GM18505 (cell line): Measurements from ENCODE around the gene TXNDC17.

Experiments used
- ATAC-seq: cut with Tn5 transposase; IDR thresholded peaks from one replicate; pipeline ENCODE4 v1.9.1; 2021; ENCODE audit not compliant: unreplicated experiment
- POLR2A ChIP-seq: IDR thresholded peaks from 4 replicates; pipeline ENCODE4 v1.6.1; 2011; ENCODE audit warnings: borderline replicate concordance; ENCODE audit not compliant: insufficient read depth, insufficient read length; ENCODE audit errors: extremely low read depth

Gene TXNDC17

DNA sequence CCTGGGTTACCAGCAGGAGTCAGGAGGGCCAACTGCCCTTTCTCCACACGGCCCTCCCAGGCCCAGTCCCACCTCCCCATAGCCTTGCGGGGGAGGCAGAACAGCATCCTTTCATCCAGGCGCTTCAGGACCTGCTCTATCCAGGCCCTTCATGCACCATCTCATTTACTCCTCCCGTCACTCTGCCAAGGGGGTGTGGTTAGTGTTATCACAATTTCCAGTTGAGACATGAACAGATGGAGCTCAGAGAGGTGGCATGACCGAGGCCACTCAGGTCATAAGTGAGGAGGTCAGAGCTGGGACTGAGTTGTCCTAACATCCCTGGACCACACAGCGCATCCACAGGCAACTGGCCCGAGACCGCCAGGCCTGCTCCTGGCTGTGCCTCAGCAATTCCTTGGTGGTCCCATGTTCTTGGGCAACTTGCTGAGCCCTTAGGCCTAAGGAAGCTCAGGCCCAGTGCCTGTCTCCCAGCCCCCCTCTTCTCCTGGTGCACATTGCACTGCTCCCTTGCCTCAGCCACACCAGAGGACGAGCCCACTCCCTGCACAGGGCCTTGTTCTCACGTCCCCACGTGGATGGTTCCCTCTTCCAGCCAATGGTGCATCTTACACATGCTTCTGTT is 34.5 kb downstream of the TXNDC17 start:
- TF ChIP-seq POLR2A, result no peak
- no peak for ATAC-seq

DNA sequence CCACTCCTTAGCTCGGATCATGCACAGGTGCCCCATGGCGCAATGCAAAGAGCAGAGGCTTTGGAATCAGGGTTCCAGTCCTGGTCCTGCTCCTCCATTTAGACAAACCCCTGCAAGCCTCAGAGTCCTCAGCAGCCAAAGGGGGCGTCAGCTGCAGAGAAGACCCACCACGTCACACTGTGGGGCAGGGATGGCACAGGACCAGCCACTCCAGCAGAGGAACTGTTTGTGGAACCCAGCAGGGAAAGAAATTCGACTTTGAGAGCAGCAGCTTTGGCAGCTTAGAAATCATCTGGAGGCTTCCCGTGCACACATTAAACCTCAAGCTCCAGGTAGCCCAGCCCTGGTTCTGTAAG is 35.9 kb downstream of the TXNDC17 start:
- TF ChIP-seq POLR2A, result no peak
- ATAC-seq, result no peak

GRCh38 chr17:6677158-6677831 is 36.4 kb downstream of the TXNDC17 start:
- no peak for ATAC-seq
- TF ChIP-seq POLR2A, result no peak

- no peak for ATAC-seq
- no peak for TF ChIP-seq POLR2A
Measured at GRCh38 chr17:6677946-6678345, 37.1 kb downstream of the TXNDC17 start.

DNA sequence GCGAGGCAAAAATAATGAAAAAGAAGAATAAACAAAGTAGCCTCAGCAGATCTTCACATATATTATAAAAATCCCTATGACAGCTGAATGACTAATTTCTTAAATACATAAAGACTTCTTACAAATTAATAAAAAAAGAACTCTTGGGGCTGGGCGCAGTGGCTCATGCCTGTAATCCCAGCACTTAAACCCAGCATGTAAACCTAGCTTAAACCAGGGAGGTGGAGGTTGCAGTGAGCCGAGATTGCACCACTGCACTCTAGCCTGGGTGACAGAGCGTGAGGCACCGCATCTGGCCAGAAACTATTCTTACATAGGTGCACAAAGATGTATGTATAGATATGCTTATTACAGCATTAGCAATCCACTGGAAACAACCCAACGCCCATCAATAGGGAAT is 38.4 kb downstream of the TXNDC17 start:
- TF ChIP-seq POLR2A, result no peak
- ATAC-seq, result no peak

DNA sequence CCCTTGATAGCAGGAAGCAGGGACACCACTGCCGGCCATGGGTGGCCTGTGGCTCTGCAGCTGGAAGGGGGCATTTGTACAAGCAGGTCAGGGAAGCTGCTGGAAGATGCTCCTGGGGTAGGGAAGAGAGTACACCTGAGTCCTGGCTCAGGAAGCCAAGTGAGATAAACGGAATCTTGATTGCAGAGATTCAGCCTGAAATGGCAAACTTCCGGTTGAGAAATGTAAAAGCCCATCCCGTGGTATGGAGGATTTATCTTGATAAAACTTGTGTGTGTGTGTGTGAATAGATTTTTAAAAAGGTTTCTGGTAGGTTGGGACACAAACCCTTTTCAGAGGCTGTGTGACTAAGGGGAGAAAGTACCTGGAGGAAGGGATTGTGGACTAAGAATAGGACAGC is 40.3 kb downstream of the TXNDC17 start:
- ATAC-seq, result no peak
- TF ChIP-seq POLR2A, result no peak

DNA sequence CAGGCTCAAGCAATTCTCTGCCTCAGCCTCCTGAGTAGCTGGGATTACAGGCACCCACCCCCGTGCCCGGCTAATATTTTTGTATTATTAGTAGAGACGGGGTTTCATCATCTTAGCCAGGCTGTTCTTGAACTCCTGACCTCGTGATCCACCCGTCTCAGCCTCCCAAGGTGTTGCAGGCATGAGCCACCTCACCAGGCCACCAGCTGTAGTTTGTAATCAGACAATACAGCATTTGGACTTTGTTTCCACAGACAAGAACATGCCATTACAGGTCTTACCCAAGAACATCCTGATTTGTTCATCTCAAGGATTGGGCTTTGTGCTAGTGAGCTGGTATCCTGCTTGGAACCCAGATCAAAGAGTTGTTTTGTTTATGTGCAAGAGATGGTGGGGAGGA is 40.8 kb downstream of the TXNDC17 start:
- no peak for ATAC-seq
- TF ChIP-seq POLR2A, result no peak

DNA sequence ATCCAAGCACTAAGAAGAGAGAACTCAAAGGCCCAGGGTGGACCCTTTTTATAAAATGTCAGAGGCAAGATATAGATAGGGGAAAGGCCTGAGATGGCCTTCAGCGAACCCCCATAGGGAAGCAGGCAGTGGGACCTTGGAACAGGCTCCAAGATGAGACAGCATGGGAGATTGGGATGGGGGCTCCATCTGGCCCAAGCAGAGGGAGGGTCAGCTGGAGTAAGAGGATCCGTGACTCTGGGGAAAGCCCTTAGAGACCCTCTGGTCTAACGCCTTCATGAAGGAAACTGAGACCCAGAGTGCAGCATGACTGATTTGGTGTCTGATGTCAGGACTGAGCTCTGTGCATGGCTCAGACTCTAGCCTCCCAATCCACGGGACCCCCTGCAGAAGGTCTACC is 41.5 kb downstream of the TXNDC17 start:
- no peak for TF ChIP-seq POLR2A
- no peak for ATAC-seq

GRCh38 chr17:6683081-6683684 is 42.3 kb downstream of the TXNDC17 start:
- ATAC-seq, result no peak
- no peak for TF ChIP-seq POLR2A

GRCh38 chr17:6683730-6684459 is 43.0 kb downstream of the TXNDC17 start:
- no peak for ATAC-seq
- no peak for TF ChIP-seq POLR2A

GRCh38 chr17:6684460-6684783 is 43.6 kb downstream of the TXNDC17 start:
- TF ChIP-seq POLR2A, result no peak
- ATAC-seq, result no peak

- ATAC-seq, result no peak
- no peak for TF ChIP-seq POLR2A
Measured at GRCh38 chr17:6684881-6685767, 44.3 kb downstream of the TXNDC17 start.

DNA sequence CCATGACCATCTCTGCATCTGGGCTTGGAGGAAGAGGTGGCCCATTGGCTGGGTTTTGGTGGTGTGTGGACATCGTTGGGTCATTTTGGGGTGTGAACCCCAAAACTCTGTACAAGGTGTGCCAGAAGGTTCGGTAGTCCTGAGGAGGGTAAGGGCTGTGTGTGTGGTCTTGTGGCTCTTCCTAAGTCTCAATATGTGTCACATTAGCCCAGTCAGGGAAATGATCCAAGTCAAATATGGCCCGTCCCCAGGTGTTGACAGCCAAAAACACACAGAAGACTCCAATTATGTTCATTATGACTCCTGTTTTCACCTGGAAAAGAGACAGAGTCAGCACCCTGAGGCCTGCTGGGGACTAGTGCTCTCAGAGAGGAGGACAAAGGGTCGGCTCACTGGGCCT is 45.2 kb downstream of the TXNDC17 start:
- no peak for ATAC-seq
- TF ChIP-seq POLR2A, result no peak
